GM21390 (cell line): ENCODE results near the gene CDT1.

Experiments used
- ATAC-seq: cut with Tn5 transposase; IDR thresholded peaks from one replicate; pipeline ENCODE4 v1.9.1; 2021; ENCODE audit not compliant: unreplicated experiment

CDT1 gene

DNA sequence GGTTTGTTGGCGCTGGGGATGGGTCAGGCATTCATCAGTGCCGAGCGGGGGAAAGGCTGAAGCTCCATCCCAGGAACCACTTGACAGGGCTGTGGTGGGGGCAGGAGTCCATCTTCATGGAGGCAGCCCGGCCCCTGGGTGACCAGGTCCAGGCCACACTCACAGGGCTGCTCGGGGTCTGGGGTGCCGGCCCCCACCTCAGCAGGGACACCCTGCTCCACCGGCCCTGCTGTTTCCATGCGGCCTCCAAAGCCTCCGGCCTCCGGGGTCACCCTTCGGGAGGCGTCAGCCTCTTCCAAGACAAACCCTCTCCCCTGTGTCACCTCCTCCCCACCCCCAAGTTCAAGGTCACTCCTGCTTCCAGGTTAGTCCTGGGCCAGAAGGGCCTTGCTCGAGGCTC lies 31.1 kb downstream of the CDT1 start:
- no peak for ATAC-seq

DNA sequence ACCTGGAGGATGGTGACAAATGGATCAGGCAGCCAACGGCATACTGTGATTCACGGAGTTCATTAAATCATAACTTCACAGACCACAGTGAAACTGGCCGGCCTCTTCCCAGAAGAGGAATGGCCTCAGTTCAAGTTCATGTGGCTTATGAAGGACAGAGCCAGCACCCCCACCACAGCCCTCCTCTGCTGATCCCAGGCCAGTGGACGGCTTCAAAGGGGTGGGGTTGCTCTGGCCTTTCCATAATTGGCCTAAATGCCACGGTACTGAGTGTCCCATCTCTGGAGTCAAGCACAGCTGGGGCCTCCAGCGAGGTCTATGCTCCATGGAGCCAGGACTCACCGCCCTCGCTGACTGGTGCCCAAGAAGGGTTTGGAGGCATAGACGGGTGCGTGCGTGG lies 31.8 kb downstream of the CDT1 start:
- ATAC-seq: no peak

DNA sequence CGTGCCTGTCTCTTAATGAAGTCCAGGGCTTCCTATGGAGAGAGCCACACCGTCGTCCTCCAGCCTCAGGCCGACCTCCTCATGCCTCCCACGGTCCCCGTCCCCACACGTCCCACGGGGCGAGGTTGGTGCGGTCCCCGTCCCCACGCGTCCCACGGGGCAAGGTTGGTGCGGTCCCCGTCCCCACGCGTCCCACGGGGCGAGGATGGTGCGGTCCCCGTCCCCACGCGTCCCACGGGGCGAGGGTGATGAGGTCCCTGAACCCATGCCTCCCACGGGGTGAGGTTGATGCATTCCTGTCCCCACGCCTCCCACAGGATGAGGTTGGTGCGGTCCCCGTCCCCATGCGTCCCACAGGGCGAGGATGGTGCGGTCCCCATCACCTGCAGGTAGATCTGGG lies 32.2 kb downstream of the CDT1 start:
- ATAC-seq: no peak

DNA sequence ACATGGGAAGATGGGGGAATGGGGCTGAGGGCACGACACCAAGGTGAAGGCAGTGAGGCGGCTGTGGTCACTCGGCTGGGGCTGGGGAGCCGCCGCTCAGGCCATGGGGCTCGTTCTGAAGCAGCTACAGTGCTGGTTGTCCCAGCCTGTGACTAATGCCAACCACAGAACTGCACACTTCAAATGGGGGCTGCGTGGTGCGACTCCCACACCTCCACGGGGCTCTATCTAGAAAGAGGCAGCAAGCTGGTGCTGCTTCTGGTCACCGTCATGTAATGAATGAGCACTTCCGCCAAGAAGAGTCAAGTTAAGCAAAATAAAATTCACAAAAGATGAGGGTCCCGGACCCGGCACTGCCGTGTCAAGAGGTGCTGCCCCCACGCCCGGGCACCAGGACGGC lies 33.2 kb downstream of the CDT1 start:
- ATAC-seq: no peak

DNA sequence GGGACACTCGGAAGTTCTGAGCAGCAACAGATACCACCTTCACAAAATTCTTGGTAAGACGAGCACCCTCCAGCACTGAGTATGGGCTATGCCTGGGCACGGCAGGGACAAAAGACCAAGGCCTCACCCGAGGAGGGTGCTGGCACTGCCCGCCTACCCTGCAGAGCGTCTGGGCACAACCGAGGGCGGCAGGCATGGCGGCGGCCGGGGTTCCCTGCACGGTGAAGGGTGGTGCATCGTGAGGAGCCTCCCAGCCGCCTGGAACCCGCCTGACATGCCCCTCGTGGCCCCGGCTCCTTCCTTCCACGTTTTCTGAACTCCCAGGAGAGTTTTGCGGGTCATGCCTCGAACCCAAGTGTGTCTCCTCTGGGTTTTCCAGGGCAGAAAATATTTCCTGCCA lies 34.2 kb downstream of the CDT1 start:
- no peak for ATAC-seq

DNA sequence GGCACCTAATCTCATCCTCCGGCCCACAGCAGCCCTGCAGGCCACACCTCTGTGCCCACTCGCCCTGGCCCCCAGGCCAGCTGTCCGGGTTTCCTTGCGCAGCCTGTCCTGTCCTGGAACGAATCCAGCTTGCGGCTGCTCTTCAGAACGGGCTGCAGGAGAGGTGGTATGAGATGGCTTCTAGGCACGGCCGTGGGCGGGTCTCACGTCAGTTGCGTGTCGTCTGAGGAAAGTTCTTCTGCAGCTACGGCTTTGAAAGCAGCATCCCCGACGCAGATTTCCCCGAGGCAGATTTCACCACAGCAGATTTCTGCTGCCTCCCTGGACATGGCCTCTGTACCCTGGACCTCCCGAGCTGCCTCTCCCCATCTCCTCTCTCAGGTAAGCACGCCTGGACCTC lies 35.0 kb downstream of the CDT1 start:
- no peak for ATAC-seq

DNA sequence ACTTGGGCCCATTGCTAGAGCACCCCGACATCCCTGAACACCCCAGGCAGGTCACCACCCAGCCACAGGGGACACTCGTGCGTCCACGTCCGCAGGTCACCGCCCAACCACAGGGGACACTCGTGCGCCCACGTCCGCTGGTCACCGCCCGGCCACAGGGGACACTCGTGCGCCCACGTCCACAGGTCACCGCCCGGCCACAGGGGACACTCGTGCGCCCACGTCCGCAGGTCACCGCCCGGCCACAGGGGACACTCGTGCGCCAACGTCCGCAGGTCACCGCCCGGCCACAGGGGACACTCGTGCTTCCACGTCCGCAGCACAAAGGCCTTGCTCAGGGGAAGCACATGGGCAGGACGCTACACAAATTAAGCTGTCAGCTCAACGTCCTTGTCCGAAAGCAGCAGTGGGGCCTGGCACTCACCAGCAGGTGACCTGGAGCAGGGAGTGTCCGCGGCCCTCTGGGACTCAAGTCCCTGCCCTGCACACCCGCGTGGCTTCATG lies 35.5 kb downstream of the CDT1 start:
- ATAC-seq: no peak

DNA sequence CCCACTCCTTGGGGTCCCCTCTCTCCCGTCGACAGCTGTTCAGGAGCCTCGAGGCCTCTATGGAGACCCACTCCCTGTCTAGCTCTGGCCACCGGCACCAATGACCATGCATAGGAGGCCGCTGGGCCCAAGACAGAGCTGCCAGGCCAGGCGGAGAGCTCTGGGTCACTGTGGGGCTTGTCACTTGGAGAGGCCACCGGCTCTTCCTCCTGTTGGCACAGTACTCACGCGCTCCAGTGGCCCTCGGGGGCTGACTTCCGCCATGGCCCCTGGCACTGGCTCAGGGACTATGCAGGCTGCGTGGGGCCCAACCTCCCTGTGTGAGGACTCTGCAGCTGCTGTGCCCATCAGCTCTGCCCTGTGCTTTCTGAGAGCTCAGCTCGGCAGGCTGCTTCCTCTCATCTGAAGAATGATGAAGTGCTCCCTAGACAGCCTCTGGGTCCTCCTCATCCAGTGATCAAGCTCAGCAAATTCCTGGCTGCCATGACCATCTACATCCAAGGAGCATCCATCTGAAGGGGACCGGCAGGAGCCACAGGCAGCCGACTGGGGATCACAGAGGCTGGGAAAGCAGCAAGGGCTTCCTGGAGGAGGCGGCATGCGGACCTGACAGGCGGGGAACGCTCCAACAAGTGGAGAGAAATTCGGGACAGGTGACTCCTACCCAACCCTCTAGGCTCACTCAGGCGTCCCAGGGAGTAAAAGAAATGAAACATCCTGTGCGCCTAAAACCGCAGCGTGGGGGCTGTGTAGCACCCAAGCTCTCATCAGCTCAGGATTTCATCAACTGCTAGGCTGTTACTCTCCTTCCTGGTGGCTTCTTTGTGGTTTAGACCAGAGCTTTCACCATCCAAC lies 36.4 kb downstream of the CDT1 start:
- ATAC-seq: no peak

DNA sequence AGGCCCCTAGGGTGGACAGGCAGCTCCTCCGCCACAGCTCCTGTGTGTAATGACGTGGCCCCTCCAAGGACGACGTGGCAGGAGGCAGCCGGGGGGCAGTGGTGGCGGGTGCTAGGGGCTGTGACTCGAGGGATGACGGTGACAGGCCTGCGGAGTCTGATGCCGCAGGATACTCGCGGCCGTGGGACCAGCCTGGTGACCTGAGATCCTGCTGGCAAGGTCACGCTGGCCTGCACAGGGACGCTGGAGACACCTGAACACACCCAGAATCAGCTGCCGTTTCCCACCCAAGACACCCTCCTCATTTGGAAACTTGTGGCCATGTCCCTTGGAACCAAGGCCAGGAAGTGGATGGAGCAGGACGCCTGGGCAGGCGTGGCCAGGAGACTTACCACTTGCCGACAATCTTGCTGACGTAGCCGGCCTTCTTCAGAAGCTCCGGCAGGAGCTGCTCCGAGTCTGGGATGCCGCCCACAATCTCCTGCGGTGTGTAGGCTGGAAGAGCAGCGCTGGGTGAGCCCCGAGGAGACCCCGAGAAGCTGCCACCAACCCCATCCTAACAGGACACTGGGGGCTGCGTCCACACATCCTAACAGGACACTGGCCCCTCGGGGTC lies 37.1 kb downstream of the CDT1 start:
- no peak for ATAC-seq

DNA sequence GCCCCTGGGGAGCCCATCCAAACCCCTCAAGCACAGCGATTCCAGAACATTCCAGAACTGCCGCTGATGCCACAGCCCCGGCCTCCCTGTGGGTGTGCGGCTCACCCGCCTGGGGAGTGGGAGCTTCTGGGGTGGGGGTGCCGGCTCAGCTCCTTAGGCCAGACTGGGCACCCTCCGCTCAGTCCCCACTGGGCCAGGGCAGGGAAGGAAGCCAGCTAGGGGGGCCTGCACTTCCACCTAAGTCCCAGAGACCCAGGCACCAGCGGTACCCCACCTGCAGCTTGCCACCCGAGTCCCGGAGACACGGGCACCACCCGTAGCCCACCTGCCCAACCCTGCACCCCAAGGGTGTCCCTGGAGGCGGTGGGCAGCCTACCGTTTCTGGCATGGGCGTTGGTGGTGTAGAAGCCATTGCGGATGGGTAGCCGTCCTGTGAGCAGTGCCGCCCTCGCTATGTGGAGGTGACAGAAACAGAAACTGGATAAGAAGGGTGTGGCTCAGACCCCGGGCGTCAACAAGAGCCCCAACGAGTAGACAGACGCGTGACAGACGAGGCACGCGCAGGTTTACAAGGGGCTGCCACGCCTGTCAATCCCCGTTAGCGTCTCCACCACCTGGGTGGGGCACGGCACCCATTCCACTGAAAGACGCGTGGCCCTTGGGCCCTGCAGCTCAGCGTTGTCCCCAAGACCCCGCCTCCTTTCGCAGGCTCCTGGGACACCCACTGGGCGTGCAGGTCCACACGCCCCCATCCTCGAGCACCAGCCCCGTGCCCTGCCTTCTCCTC lies 38.1 kb downstream of the CDT1 start:
- ATAC-seq: no peak

DNA sequence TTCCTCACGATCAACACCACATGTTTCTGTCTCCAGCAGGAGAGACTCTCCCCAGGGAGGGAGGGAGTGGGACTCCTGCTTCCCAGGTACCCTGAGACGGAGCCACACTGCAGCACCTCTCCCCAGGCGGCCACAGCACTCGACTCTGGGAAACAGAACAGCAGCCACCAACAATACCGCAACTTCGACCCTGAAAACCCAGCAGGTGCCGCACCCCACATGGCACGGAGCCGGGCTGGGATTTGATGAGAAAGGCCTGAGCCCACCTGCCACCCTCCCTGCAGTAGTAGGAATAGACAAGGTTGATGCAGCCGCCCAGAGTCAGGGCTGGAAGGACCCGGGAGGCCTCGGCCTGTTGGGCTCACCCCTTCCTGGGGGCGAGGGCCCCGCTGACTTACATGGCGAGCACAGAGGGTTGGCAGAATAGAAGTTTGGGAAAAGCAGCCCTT lies 38.7 kb downstream of the CDT1 start:
- ATAC-seq: no peak

DNA sequence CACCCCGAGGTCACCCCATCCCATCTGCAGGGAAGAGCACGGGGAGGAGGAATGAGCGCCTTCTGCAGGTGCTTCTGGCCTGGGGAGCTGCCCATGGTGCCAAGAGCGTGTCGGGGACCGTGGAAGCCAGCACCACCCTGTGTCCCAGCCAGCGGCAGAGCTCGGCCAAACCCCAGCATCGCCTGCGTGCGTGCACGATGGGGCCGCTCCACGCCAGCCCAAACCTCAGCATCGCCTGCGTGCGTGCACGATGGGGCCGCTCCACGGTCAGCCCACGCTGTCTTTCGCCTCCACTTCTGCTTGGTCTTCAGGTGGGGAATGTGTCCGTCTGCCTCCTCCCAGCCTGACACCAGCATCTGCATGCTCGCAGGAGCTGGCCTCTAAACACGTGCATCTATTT lies 39.2 kb downstream of the CDT1 start:
- no peak for ATAC-seq

DNA sequence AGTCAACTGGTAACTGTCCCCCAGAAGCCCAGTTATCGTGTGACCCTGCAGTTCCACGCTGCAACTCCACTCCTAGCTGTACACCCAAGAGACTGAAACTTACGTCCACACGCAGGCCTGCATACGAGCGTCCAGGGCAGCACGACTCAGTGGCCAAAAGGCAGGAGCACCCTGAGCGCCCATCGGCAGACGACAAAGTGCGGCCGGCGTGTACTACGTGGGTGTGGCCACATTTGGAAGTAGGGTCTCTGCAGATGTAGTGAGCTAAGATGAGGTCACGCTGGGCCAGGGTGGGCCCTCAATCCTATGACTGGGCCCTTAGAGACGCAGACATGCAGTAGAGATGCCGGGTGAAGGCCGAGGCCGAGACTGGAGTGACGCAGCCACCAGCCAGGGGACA lies 39.7 kb downstream of the CDT1 start:
- no peak for ATAC-seq

DNA sequence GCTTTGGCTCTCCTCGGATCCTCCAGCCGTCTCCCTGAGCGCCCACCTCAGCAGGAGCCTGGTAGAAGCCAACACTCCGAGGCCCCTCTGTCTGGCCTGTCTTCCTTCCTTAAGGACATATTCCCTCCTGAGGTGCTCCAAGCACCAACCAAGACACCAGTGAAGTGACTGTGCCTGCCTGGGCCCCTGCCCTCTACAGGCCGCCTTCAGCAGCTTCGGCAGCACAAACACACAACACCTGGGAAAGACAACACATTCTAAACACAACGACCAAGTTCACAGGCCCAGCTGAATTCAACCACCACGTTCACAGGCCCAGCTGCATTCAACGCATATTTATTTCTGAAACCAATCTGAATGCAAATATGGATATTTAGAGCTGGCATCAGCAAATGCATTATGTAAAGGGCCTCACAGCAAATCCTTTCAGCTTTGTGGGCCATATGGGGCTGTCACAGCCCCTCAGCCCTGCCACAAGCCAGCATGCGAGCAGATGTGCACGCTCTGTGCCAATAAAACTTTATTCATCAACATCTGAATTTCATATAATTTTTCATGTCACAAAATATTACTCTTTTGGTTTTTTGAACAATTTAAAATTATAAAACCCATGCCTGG lies 40.9 kb downstream of the CDT1 start:
- no peak for ATAC-seq

DNA sequence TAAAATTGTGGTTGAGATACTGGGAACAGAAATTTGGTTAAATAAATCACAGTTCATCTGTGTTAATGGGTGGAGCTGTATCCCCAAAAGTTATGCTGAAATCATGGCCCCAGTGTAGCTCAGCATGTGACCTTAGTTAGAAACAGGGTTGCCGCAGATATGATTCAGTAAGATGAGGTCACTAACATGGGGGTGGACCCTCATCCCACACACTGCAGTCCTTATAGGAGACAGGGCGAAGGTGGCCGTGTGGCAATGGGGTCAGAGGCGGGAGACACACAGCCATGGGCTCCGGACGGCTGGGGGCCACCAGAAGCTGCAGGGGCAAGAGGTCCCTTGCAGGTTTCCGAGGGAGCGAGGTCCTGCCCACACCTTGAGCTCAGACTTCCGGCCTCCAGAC lies 42.5 kb downstream of the CDT1 start:
- ATAC-seq: no peak

DNA sequence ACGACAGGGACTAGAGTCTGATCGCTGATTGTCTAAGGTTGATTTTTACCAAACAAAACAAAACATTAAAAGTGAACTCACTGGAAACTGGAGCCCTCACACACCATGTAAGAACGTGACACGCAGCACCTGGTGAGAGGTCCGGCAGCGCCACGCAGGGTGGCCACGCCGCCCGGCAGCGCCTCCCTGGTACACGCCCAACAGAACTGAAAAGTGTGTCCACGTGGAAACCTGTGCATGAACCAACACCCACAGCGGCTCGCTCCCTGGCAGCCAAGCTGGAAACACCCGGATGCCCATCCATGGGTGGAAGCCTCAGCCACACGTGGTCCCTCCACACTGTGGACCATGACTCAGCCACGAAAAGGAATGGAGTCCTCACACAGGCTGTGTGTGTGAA lies 44.1 kb downstream of the CDT1 start:
- no peak for ATAC-seq

DNA sequence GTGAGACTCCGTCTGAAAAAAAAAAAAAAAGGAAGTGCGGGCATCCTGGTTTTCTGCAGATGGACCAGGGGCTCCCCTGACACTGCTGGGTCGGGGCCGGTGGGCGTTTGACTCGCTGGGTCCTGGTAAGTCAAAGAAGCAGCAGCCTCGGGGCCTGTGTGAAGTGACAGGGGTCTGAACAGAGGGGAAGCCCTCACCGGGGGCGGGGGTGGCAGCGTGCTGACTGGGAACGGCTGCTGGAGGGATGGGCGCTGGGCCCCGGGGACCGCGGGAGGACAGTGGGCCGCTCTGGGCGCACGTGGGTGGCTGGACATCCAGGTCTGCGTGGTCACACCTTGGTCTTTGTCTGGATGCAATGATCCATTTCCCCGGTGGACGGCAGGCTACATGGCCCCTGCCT lies 45.0 kb downstream of the CDT1 start:
- ATAC-seq: no peak

DNA sequence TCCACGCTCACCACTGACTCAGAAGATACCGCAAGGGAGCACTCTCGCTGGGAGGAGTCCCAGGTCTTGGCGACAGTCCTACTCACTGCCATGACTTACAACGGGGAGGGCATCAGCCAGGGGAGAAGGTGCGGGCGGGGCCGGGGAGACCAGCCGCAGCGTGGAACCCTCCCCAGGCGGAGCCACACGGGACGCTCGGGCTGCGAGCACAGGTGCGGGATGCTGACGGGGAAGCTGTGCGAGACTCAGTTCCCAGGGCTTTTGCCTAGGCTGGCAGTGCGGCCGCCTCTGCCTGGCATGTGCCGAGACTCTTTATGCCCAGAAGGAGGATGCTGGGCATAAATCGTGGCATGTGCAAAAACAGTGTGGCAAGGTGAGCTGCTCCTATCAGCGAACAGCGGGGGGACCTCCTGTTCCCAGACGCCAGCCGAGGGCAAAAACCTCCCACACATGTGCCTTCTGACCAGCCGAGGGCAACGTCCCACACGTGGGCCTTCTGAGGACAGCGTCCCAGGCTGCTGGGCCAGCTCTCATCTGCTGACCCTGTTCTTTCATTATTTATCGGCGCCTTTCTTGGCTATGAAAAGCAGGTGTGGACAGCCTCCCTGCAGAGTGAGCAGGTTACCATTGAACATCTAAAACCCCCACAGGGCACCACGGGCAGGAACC lies 47.1 kb downstream of the CDT1 start:
- ATAC-seq: no peak

DNA sequence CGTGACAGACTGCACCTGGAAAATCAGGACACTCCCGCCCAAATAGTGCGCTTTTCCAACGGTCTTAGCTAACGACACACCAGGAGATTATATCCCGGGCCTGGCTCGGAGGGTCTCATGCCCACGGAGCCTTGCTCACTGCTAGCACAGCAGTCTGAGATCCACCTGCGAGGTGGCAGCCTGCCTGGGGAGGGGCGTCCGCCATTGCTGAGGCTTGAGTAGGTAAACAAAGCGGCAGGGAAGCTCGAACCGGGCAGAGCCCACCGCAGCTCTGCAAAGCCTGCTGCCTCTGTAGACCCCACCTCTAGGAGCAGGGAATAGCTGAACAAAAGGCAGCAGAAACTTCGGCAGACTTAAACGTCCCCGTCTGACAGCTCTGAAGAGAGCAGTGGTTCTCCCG lies 48.0 kb downstream of the CDT1 start:
- no peak for ATAC-seq

DNA sequence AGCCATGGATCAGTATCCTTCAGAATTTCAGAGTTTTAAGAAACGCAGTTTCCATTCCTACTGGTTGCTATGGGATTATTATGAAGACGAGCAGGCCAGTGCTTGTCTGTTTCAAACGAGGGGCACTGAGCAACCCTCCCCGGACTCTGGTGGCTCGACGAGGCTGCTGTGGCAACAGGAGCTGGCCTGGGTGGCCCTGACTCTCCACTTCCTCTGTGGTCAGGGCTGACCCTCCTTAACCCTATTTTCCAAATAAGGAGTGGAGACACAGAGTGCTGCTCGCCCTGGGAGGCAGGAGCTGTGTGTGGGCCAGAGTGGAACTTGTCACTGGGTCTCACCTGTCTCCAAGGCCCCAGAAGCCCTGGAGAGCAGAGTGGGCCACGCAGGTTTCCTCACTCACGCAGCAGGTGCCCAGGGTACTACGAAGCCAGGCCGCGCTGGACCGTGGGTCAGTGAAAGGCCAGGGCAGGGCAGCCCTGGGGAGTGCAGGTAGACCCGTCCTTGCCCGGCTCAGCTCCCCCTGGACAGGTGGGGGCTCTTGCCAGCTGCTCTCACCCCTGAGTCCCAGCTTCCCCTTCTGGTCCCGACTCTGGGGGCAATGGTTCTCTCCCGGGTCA lies 49.8 kb downstream of the CDT1 start:
- ATAC-seq: no peak
